ENCODE measurements around the gene PSAT1.

PSAT1 gene

DNA sequence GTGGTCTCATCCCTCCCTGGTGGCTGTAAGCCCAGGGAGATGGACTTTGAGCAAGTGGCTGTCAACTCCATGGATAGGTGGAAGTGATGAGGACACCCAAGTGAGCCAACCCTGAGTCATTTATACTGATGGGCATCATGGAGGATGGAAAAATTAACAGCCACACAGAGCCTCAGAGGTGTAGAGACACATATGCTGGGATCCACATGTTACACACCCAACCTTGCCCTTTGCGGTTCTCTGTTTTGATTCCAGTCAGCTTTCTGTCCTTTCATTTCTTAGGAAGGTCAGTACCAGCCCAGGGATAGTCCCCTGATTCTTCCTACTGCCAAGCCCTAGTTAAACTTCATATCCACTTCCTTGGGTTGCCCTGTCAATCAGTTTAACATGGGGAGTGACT lies 51.9 kb downstream of the PSAT1 start:
- Histone ChIP-seq H3K79me2 (ENCODE audit: insufficient read depth, low read length) (no peaks in the 10 kb centered on the region), H3K36me3 (ENCODE audit: insufficient read depth, low read length) (no peaks in the 10 kb centered on the region), H3K27me3 (ENCODE audit: insufficient read depth, low read length, poor library complexity, severe bottlenecking) (no peaks in the 10 kb centered on the region), H2AFZ (ENCODE audit: low read length) (peak overlapping the region; percentile 41; the same call in 1 of the 2 replicates), H3K4me1 (ENCODE audit: insufficient read depth, low read length, poor library complexity, severe bottlenecking) (peaks cover 7% of the 10 kb centered on the region), H3K9me3 (ENCODE audit: insufficient read depth, low read depth, low read length) (no peaks in the 10 kb centered on the region), H3K9me2 (replicated peaks; ENCODE audit: low read depth, low read length) (no peaks in the 10 kb centered on the region), H3K4me2 (ENCODE audit: low read depth, low read length, poor library complexity, severe bottlenecking) (no peak overlapping the region), H3K9ac (ENCODE audit: low read depth, low read length, poor library complexity, severe bottlenecking) (no peak overlapping the region), H3K4me3 (ENCODE audit: low read length, poor library complexity, severe bottlenecking) (no peak overlapping the region), H3F3A (ENCODE audit: low read depth) (no peaks in the 10 kb centered on the region), H4K20me1 (ENCODE audit: insufficient read depth, low read length, poor library complexity, severe bottlenecking) (no peaks in the 10 kb centered on the region)
- TF ChIP-seq CTCF (conservative IDR thresholded peaks at IDR 0.05; ENCODE audit: low read length) (no peak), EZH2phosphoT487 (IDR thresholded peaks at IDR 0.05; ENCODE audit: borderline replicate concordance) (no peak)

DNA sequence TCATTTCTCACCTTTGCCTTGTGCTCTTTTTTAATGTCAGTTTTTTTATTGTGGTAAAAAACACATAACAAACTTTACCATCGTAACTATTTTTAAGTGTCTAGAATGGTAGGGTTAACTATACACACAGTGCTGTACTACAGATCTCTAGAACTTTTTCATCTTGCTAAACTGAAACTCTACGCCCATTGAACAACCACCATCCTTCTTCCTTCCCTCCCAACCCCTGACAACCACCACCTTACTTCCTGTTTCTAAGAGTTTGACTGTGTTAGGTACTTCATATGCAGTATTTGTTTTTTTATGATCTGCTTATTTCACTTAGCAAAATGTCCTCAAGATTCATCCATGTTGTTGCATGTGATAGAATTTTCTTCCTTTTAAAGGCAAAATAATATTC lies 54.9 kb downstream of the PSAT1 start:
- no peaks in the 10 kb centered on the region for H3K27me3 ChIP-seq (ENCODE audit: insufficient read depth, low read length, poor library complexity, severe bottlenecking)
- H3K79me2 ChIP-seq (ENCODE audit: insufficient read depth, low read length), result no peaks in the 10 kb centered on the region
- no peaks in the 10 kb centered on the region for H4K20me1 ChIP-seq (ENCODE audit: insufficient read depth, low read length, poor library complexity, severe bottlenecking)
- H3K4me2 ChIP-seq (ENCODE audit: low read depth, low read length, poor library complexity, severe bottlenecking), result no peak overlapping the region
- H2AFZ ChIP-seq (ENCODE audit: low read length), result peak overlapping the region; percentile 45; the same call in 1 of the 2 replicates
- no peak overlapping the region for H3K4me3 ChIP-seq (ENCODE audit: low read length, poor library complexity, severe bottlenecking)
- no peaks in the 10 kb centered on the region for H3K9me2 ChIP-seq (replicated peaks; ENCODE audit: low read depth, low read length)
- H3K4me1 ChIP-seq (ENCODE audit: insufficient read depth, low read length, poor library complexity, severe bottlenecking), result peaks cover 7% of the 10 kb centered on the region
- TF ChIP-seq EZH2phosphoT487 (IDR thresholded peaks at IDR 0.05; ENCODE audit: borderline replicate concordance), result no peak
- no peak for TF ChIP-seq CTCF (conservative IDR thresholded peaks at IDR 0.05; ENCODE audit: low read length)
- no peak overlapping the region for H3K9ac ChIP-seq (ENCODE audit: low read depth, low read length, poor library complexity, severe bottlenecking)
- no peaks in the 10 kb centered on the region for H3K36me3 ChIP-seq (ENCODE audit: insufficient read depth, low read length)
- H3K9me3 ChIP-seq (ENCODE audit: insufficient read depth, low read depth, low read length), result no peaks in the 10 kb centered on the region
- H3F3A ChIP-seq (ENCODE audit: low read depth), result no peaks in the 10 kb centered on the region

DNA sequence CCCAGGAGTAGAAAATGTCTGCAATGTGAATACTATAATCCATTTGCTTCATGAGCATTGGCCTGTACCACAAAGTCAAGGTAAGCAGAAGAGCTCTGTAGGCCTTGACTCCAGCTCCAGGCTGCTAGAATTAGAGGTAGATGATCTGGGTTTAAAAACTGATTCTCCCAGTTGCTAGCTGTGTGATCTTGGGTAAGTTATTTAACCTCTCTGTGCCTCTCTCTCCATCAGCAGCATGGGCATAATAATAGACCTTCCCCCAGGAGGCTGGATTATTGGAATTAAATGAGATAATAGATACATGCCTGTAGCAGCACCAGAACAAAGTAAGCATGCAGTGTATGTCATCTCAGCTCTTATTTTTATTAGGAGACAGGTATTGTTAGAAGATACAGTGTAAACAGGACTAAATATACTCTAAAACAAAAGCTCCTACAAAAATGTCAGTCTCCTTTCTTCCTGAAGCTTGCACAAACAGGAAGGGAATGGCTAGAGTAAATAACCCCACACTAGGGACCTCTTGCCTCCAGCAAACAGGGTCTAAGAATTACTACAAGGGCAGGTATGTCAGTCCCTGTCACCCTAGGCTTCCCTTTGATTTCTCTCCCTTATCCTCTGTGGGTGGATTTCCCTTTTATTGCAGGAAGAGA lies 57.5 kb downstream of the PSAT1 start:
- no peak for TF ChIP-seq CTCF (conservative IDR thresholded peaks at IDR 0.05; ENCODE audit: low read length)
- TF ChIP-seq EZH2phosphoT487 (IDR thresholded peaks at IDR 0.05; ENCODE audit: borderline replicate concordance), result no peak
- H3F3A ChIP-seq (ENCODE audit: low read depth), result no peaks in the 10 kb centered on the region
- peaks cover 7% of the 10 kb centered on the region for H3K4me1 ChIP-seq (ENCODE audit: insufficient read depth, low read length, poor library complexity, severe bottlenecking)
- no peak overlapping the region for H3K4me2 ChIP-seq (ENCODE audit: low read depth, low read length, poor library complexity, severe bottlenecking)
- H3K4me3 ChIP-seq (ENCODE audit: low read length, poor library complexity, severe bottlenecking), result no peak overlapping the region
- no peak overlapping the region for H2AFZ ChIP-seq (ENCODE audit: low read length)
- H3K9ac ChIP-seq (ENCODE audit: low read depth, low read length, poor library complexity, severe bottlenecking), result no peak overlapping the region
- no peaks in the 10 kb centered on the region for H3K79me2 ChIP-seq (ENCODE audit: insufficient read depth, low read length)
- no peaks in the 10 kb centered on the region for H4K20me1 ChIP-seq (ENCODE audit: insufficient read depth, low read length, poor library complexity, severe bottlenecking)
- no peaks in the 10 kb centered on the region for H3K27me3 ChIP-seq (ENCODE audit: insufficient read depth, low read length, poor library complexity, severe bottlenecking)
- H3K36me3 ChIP-seq (ENCODE audit: insufficient read depth, low read length), result no peaks in the 10 kb centered on the region
- no peaks in the 10 kb centered on the region for H3K9me2 ChIP-seq (replicated peaks; ENCODE audit: low read depth, low read length)
- H3K9me3 ChIP-seq (ENCODE audit: insufficient read depth, low read depth, low read length), result no peaks in the 10 kb centered on the region
